ENCODE data around the gene SORBS2. TPM values are rescaled to one million over a fixed set of nuclear protein-coding genes. Genes with fewer than 3 reads are reported as not detected.
"Not testable (repeated sequence)": the region's sequence is repeated elsewhere in the genome, so short reads cannot be mapped to it uniquely, and the experiment has no call there.

SORBS2 gene
- total RNA-seq, 4 donors from 2014 or later: 21.5 to 103 (median 64.8) TPM

DNA sequence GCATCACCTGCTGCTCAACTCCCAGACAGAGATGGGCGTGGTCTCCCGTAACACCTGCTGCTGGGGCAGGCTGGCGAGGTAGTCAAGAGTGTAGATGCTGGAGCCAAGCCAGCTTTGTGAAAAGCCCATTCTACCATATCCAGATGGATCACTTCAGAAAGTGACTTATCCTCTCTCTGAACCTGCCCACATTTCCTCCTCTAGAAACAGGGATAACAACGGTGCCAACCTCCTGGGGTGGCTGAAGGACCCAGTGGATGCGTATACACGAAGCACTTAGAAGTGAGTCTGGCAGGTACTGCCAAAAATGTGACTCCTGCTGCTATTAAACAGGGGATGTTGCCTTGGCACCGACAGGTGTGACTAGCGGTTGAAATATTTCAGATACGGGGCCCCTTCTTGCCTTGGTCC lies 95.8 kb downstream of the SORBS2 start:
- TF ChIP-seq CTCF (IDR thresholded peaks at IDR 0.05): no peak
- no peak for DNase-seq (ENCODE audit: low spot score)
- ATAC-seq (ENCODE audit: low FRiP score): no peak

- not testable (repeated sequence) for ATAC-seq (ENCODE audit: low FRiP score); DNase-seq (ENCODE audit: low spot score)
Observed at GRCh38 chr4:185714524-185714923, 97.5 kb downstream of the SORBS2 start.

DNA sequence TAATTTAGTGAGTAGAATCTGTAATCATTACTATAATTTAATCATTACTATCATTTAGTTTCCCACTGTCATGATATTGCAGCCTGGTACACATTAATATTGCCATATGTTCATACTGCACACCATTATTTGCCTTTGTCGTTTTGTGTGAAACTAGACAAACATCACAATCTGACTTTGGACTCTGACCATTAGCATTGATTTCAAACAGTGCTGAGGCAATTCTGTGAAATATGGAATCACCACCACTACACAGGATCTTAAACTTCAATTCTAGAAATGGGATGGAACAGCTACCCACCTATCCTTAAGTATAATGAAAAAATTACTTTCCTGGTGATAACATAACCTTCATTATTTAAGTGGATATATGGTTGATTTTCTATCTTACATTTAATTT lies 98.3 kb downstream of the SORBS2 start:
- no peak for TF ChIP-seq CTCF (IDR thresholded peaks at IDR 0.05)
- ATAC-seq (ENCODE audit: low FRiP score) (no peak), DNase-seq (ENCODE audit: low spot score) (no peak)

DNA sequence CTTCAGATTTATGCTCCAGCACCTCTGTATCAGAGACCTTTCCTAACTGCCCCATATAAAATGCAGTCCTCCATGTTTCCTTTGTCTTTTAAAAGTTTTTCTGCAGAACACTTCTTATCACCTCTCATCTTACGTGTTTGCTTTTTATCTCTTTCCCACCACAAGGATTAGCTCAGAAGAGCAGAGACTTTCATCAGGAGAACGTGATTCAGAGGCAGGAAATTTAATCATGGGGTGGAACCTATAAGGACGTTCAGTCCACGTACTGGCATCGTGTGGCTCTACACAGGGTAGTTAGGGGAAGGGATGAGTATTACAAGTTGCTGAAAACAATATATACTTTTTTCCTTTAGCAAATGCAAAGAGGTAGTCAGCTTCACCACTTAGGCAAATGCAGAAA lies 98.7 kb downstream of the SORBS2 start:
- TF ChIP-seq CTCF (IDR thresholded peaks at IDR 0.05): no peak
- DNase-seq (ENCODE audit: low spot score) (no peak), ATAC-seq (ENCODE audit: low FRiP score) (no peak)

DNA sequence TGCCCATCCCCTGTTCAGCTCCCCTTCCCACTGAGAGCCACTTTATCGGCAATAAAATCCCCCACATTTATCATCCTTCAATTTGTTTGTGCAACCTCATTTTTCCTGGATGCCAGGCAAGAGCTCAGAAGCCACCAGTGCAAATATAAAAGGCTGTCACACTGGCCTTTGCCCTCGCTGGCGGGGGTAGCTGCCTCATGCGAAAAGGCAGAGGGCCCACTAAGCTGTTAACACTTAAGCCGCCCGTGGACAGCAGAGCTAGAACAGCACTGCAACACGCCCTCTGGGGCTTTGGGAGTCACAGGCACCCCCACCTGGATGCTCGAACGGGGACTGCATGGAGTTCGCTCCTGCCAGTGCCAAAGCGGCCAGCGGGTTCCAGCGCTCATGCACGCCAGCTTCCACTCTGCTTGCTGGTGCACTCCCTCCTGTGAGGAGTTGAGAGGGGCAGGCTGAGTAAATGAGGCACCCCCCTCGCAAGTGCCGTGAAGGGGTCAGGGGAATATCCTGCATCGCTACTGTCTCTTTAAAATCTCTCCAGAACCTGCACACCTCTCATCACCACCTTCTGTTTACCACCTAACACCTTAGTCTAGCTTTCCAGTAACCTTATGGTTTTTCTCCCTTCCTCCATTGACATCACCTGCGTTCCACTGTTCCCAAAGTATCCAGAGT lies 99.5 kb downstream of the SORBS2 start:
- TF ChIP-seq CTCF (IDR thresholded peaks at IDR 0.05): no peak
- DNase-seq (ENCODE audit: low spot score) (no peak), ATAC-seq (ENCODE audit: low FRiP score) (no peak)

DNA sequence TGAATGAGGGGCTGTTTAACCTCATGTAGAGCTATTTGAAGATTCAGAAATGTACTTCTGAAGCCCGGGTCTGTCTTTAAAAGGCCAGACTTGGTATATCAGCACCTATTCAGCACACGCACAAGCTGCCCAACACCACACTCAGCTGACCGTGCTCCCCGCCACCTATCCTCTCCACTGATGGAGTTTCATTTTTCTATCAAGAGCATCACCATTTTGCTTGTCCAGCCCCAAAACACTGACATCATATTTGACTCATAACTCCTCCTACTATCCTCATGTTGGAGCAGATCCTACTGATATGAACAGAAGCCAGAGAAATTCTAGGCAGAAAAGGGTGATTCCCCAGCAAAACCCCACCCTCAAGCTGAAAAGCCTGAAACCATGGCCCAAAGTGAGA lies 100.3 kb downstream of the SORBS2 start:
- DNase-seq (ENCODE audit: low spot score) (no peak), ATAC-seq (ENCODE audit: low FRiP score) (no peak)
- TF ChIP-seq CTCF (IDR thresholded peaks at IDR 0.05): no peak

DNA sequence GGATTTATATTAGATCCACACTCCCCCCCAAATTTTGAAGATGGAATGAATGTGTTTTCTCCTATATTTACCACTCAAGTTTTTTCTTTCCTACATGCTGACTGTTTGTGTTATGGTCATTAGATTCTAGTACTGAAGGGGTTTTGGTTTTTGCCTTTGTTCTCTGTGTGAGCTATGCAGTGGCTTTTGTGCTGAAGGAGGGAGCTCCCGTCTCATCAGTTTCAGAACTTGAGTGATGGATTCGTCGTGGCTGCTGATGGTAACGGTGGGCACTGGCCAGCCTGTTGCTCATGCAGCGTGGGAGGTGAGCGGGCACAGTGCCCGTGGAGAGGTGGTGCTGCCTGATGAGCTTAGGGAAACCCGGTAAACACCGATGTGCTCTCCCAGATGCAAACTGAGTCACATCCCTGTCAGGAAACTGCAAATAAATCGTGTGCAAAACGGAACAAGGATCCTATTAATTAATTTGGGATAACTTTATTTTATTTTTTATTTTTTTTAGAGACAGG lies 101.5 kb downstream of the SORBS2 start:
- no peak for TF ChIP-seq CTCF (IDR thresholded peaks at IDR 0.05)
- peak; percentile 68 for DNase-seq (ENCODE audit: low spot score)
- ATAC-seq (ENCODE audit: low FRiP score): peak; percentile 88
